GM19238 (cell line): ENCODE results near the gene RANBP10.

Source experiments
- DNase-seq: peaks from one replicate; pipeline ENCODE4 v3.0.0; 2011; ENCODE audit warnings: low spot score; ENCODE audit not compliant: insufficient read length

The RANBP10 gene

GRCh38 chr16:67749436-67750078, 56.8 kb downstream of the RANBP10 start:
- DNase-seq: peak; percentile 30

GRCh38 chr16:67748834-67749233, 57.5 kb downstream of the RANBP10 start:
- no peak for DNase-seq

GRCh38 chr16:67746846-67747245, 59.5 kb downstream of the RANBP10 start:
- no peak for DNase-seq

GRCh38 chr16:67741118-67741517, 65.2 kb downstream of the RANBP10 start:
- DNase-seq: no peak

GRCh38 chr16:67740391-67740790, 66.0 kb downstream of the RANBP10 start:
- no peak for DNase-seq

GRCh38 chr16:67736858-67737257, 69.5 kb downstream of the RANBP10 start:
- DNase-seq: no peak

GRCh38 chr16:67734731-67735201, 71.6 kb downstream of the RANBP10 start:
- DNase-seq: no peak

GRCh38 chr16:67733734-67734470, 72.5 kb downstream of the RANBP10 start:
- DNase-seq: no peak

- no peak for DNase-seq
Measured at GRCh38 chr16:67731753-67732095, 74.6 kb downstream of the RANBP10 start.

- no peak for DNase-seq
Measured at GRCh38 chr16:67731071-67731752, 75.1 kb downstream of the RANBP10 start.

GRCh38 chr16:67730326-67730725, 76.0 kb downstream of the RANBP10 start:
- DNase-seq: no peak

- DNase-seq: no peak
Measured at GRCh38 chr16:67729636-67730248, 76.6 kb downstream of the RANBP10 start.

GRCh38 chr16:67727521-67728485, 78.6 kb downstream of the RANBP10 start:
- no peak for DNase-seq

GRCh38 chr16:67726106-67727034, 80.0 kb downstream of the RANBP10 start:
- DNase-seq: no peak

- no peak for DNase-seq
Measured at GRCh38 chr16:67723911-67724305, 82.5 kb downstream of the RANBP10 start.

- DNase-seq: no peak
Measured at GRCh38 chr16:67723151-67723910, 83.0 kb downstream of the RANBP10 start.

GRCh38 chr16:67720236-67720635, 86.1 kb downstream of the RANBP10 start:
- no peak for DNase-seq

GRCh38 chr16:67719778-67720144, 86.6 kb downstream of the RANBP10 start:
- DNase-seq: no peak
